Stimulated activated CD4-positive, alpha-beta T cell treated with anti-CD3 and anti-CD28 coated beads, Interleukin-15, amount 100 ng/mL, for 24 hours (primary cell): ENCODE data around the gene RGS9.
"Not testable (repeated sequence)": the region's sequence is repeated elsewhere in the genome, so short reads cannot be mapped to it uniquely, and the experiment has no call there.

Experiments used
- DNase-seq: peaks from one replicate; pipeline ENCODE4 v3.0.0-alpha.2; 2020

The RGS9 gene

DNA sequence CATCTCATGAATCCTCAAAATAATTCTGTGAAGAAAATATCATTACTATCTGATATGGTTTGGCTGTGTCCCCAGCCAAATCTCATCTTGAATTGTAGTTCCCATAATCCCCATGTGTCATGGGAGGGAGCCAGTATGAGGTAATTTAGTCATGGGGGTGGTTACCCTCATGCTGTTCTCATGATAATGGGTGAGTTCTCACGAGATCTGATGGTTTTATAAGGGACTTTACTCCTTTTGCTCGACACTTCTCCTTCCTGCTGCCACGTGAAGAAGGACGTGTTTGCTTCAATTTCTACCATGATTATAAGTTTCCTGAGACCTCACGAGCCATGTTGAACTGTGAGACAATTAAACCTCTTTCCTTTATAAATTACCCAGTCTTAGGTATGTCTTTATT is 20.7 kb upstream of the RGS9 start:
- not testable (repeated sequence) for DNase-seq

DNA sequence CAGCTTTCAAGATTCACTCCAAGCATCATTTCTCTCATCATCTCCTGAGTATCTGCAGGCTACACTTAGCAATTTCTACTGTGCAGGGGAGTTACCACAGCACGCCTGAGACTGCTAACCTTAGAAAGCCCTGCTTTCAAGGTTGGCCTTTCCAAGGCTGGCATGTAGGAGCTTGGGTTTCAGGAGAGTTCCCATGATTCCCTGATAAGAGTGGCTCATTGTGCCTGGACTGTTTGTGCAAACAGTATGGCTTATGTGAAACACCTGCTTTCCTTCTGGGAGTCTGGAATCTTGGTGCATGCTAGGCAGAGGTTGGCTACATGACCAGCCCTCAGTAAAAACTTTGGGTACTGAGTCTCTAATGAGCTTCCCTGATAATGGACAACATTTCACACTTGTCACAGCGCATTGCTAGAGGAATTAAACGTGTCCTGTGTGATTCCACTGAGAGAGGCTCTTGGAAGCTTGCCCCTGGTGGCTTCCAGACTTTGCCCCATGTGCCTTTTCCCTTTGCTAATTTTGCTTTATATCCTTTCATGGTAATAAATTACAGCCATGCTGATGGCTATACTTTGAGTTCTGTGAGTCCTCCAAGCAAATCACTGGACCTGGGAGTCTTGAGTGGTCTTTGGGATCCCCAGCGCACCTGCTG is 19.7 kb upstream of the RGS9 start:
- no peak for DNase-seq

DNA sequence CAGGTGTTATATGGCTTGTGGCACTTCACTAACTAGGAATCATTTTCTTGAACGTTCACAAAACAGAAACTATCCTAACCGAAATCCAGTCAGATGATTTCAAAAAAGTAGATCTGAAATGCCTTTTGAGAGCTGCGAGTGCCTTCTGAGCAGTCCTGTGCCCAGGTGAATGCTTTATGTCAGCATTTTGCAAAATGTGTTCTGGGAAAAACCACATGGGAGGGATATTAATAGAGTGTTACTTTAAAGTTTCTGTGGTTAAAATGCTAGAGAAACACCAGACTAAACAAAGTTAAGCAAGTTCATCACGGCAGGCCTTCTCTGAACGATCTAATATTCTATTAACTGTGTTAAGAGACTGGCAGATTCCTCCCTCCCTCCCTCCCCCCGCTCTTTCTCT is 15.8 kb upstream of the RGS9 start:
- DNase-seq, result no peak

DNA sequence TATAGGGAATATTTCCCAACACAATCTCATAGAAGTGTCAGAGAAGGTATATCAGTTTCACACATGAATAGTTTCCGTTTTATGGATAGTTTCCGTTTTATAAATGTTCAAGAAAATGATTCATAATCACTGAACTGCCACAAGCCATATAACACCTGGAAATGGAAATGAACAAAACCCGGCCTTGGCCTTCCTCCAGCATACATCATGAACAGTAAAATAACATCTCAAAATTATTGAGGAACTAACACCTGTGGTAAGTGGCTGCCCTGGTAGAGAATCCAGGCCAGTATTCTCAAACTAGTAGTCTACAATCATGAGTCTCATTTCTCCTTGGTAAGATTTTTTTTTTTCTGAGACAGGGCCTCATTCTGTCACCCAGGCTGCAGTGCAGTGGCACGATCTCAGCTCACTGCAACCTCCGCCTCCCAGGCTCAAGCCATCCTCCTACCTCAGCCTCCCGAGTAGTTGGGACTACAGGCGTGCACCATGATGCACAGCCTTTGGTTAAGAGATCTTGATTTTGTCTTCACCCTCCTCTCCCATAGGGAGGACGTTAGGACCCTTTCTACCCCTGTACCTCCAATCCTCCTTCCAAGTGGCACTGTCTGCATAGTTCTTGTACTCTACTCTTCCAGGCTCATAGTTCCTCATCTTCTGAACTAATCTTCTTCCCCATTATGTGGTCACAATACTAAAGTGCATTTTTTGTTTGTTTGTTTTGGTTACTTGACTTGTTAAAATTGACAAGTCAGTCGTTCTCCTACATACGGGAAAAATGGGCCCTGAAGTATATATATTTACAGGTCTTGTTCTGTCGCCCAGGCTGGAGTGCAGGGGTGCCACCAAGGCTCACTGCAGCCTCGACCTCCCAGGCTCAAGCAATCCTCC is 15.0 kb upstream of the RGS9 start:
- peak; percentile 75 for DNase-seq

DNA sequence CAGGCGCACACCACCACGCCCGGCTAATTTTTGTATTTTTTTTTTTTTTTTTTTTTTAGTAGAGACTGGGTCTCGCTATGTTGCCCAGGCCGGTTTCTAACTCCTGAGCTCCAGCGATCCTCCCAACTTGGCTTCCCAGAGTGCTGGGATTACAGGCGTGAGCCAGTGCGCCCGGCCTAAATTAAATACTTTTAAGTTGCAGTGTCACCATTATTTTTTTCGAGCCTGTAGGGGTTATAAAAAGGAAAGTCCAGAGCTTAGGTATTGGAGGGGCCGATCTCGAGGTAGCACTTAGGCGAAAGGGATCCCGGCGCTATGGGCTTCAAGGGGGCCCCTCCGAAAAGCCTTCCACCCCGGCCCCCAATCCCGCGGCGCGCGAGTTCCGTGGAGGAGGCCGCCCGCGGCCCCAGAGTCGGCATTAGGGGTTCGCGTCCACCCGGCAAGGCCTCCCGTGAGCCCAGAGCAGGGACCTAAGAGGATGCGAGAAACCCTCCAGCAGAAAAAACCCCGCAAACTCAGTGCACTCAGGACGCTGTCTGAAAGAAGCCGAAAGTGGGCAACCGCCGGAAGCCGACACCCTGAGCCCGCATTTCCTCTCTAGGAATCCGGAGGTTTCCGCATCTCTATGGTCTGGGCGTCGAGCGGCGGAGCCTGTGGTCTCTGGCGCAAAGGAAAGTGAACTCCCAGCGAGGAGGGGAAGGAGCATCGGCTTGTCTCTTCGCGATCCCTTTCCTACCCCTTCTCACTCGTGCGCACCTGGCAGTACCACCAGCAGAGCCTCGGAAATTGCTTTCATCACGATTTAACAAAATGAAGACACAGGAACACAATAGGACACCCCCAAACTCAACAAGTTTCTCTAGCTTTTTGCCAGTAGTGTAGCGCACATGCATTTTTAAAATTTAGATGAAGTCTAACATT is 14.1 kb upstream of the RGS9 start:
- peak; percentile 85 for DNase-seq

DNA sequence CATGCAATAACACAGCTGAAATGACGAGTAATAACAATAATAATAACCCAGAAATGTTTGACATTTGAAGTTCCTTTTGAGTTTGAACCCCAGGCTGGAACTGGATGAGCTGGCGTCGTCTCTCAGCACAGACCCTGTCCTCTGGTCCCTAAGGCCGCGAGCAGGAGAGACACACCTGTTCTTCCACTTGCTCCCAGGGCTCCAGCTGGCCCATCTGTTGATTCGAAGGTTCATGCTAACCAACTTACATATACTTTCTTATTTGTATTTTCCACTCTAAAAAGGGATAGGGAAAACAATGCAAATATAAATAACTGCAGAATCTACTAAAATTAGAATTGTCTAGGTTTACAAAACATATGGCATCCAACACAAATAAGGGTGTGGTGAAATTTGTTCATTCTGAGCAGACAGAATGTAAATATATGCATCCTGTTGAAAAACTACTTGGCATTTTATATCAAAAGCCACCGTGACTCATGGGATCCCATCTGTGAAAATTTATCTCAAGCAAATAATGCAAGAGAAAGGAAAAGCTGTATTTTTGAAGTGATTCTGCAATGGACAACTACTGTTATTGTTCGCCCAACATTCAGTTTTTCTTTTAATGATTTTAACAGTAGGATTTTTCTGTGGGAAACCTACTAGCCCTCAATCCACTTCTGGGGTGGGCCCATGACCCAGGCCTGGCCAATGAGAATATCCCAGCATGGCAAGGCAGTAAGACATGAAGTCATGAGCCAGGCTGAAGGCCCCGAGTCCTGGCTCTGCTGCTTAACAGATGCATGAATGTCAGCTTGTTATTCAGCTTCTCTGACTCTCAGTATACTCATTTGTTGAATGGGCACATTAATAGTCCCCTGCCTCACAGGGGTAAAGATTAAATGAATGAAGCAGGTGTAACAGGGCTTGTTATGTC is 13.2 kb upstream of the RGS9 start:
- DNase-seq, result no peak

DNA sequence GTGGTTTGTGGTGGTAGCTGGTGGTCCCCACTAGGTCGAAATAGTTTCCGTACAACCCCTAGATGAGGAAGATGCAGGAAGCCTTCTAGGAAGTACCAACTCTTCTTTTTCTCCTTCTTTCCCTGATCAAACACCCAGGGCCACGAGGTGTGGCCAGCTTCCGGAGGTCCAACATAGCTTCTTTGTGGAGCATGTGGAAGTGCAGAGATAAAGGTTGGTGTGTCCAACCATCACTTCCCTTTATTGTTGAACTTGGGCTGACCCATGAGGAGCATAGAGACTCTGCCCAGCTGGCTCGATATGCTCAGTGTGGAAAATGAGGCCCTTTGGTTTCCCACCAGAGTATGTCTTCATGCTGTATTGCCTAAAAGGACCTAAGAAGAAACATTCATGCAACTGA is 6.3 kb upstream of the RGS9 start:
- DNase-seq, result no peak

DNA sequence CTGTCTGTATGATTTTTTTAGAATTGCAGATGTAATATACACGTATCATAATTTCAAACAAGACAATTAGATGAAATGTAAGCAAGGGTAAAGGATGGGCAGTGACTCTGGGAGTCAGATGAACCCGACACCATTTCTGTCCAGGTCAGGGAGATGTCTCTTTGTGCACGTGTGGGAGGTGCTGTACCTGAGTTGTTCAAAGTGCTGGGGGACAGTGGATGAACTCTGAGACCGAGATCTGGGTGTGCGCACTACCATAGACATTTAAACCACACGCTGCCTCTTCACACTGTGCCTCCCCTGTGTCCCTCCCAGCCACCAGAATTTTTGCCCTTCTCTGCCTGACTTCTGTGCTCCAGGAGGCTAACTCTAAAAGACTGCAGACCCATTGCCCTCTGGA is 5.9 kb upstream of the RGS9 start:
- DNase-seq, result no peak

DNA sequence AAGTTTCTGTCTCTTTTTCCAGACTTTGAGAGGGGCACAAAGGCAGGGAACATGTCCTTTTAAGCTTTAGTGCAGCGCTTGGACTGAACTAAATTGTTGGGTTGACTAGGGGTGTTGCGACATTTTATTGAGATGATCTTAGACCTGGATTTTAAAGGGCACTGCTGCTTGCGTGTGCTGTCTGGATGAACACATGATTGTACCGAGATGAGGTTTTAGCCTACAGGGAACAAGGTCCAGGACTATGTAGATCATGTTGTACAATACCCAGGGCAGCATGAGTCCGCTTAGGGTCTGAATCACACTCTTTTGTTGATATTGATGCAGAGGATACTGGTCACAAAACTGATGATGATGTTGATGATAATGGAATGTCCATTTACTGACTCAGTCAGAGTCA is 5.2 kb upstream of the RGS9 start:
- DNase-seq, result no peak

DNA sequence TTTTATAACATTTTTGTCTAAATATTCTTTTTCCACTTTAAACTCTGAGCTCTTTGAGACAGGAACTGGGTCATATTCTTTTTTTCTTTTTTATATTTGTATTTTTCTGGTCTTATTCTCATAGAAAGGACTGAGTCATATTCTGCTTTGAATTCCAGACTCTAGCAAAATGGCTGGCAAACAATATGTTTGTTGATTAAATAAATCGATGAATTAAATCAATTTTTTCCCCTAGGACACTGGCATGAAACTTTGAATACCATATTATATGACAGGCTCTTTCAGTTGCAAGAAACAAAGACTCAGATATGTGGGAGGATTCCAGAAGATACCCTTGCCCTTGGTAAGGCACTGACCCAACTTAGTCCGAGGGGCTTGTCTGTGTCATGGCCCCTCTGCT is 3.1 kb upstream of the RGS9 start:
- DNase-seq, result no peak

DNA sequence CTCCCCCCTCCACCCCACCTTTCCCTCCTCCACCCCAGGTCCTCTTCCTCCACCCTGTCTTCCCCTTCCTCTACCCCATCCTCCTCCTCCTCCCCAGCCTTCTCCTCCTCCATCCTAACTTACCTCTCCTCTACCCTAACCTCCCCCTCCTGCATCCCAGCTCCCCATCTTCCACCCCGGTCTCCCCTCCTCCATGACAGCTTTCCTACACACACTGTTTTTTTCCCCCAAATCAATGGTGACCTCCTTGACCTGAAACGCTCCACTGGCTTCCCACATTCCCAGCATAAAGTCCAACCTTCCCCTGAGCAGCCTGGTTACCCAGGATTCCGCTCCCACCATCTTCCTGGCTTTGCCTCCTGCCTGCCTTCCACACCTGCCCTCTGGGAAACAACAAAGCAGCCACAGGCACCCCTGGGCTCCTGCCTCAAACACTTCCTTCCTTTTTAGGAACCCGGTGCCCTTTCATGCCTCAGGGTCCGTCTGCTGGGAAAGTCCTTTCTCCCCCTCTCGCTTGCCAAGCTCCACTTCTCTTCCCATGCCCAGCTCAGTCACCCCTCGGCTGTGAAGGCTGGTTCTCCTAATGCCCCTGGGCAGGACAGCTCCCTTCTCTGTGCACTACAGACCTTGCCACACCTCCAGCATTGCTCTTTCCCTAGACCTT is 2.1 kb downstream of the RGS9 start:
- DNase-seq, result no peak

DNA sequence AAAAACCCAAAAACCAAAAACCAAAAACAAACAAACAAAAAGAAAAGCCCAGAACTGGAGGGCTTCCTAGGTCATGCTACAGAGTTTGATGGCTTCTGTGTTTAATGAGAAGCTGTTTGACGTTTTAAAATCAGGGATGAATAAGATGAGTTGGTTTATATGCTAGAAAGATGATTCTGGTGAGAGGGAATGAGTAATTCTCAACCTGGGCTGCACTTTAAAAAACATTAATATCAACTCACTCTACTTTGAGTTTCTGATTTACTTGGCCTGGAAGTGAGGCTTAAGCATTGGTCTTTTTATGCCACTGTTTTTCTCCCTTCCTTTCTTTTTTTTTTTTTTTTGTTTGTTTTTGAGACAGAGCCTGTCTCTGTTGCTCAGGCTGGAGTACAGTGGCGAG is 5.1 kb downstream of the RGS9 start:
- DNase-seq, result no peak

DNA sequence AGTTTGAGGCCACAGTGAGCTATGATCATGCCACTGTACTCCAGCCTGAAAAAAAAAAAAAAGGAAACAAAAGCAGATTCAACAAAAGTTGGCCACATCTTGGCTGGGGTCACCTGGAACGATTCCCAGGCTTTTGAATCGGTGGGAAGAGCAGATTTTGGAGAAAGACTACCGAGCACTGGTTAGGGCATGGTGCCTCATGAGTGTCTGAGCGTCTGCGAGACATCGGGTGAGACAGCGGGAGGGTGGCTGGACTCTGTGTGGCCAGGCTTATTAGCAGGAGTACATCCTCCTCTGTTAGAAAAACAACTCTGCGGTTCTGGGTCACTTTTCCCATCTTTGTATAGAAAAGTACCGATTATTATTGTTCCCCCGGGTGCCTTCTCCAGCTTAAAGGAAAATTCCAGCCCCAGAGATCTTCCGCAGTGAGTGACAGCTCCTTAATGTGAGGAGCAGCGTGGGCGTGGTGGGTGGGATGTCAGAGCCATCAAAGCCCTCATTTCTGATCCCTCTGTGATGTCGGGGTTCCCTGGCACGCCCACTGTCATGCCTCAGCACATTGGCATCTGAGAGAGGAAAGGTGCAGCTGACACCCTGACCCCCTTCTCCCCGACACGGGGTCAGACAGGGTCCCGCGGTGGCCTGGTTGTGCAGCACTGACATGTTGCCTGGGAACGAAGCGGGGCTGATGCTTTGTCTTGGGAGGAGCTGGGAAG is 6.9 kb downstream of the RGS9 start:
- no peak for DNase-seq

DNA sequence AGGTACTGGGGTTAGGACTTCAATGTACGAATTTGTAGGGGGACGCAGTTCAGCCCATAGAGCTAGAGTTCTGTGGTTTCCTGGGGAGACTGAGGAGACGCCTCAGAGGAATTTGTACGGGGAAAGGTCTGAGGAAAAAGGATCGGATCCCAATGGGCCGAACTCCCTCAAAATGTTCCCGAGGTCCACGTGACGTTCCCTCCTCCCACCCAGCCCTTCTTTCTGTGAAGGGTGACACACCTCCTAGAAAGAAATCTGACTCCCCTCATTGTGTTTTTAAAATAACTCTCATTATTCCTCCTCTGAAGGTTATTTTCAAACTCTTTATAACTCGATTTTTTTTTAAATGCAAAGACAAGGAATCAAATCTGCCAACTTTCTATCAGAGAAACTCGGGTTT is 8.6 kb downstream of the RGS9 start:
- no peak for DNase-seq

DNA sequence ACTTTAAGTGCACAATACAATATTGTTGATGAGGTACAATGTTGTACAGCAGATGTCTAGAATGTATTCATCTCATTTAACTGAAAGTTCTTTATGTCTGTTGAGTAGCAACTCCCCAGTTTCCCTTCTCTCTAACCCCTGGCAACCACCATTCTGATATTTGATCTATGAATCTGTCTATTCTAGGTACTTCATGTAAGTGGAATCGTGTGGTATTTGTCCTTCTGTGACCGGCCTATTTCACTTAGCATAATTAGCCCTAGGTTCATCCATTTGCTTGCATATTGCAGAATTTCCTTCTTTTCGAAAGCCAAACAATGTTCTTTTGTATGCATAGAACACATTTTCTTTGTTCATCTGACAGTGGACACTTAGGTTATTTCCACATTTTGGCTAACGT is 10.8 kb downstream of the RGS9 start:
- no peak for DNase-seq

DNA sequence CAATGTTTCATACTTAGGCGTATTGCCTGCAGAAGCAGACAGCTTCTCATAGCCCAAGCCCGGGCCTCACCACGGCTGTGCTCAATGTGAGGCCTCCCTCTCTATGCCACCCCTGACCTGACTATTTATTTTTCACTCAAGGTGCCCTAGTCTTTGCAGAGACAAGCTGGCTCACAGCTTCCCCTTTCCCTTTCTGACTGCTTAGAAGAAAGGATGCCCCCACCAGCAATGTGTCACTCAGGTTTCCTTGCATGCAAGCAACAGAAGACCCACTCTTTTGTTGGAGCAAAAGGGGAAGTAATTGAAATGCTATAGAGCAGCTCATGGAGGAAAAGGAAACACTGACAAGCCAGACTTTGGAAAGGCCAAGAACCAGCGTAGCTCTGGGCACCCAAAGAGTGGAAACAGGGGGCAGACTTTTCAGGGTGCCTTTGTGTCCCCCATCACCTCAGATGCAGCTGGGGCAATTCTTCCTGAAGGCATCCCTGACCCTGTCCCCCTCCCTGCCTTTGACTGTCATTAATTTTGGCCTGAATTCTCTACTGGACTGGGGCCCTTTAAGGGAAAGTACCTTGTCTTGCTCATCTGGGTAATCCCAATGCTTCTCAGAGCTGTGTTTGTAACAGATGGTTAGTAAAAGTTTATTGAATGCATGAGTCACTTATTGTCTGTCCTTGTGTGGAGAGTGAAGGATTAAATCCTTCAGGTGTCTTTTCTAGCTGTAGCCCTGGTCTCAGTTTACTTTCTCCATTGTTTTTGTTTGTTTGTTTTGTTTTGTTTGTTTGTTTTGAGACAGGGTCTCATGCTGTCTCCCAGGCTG is 17.8 kb downstream of the RGS9 start:
- DNase-seq, result no peak

DNA sequence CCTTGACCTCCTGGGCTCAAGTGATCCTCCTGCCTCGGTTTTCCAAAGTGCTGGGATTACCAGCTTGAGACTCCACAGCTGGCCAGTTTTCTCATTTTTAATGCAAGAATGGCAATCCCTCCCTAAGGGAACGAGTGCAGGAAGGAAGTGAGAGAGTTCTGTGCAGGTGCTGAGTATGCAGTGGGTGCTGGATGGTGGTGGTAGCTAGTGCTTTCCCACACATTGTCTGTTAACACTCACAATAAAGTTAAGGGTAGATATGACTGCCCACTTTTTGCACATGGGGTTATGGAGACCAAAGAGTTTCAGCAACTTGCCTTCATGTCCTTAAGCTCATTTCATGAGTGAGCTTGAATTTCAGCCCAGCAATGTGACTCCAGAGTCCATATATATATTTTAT is 18.5 kb downstream of the RGS9 start:
- no peak for DNase-seq

DNA sequence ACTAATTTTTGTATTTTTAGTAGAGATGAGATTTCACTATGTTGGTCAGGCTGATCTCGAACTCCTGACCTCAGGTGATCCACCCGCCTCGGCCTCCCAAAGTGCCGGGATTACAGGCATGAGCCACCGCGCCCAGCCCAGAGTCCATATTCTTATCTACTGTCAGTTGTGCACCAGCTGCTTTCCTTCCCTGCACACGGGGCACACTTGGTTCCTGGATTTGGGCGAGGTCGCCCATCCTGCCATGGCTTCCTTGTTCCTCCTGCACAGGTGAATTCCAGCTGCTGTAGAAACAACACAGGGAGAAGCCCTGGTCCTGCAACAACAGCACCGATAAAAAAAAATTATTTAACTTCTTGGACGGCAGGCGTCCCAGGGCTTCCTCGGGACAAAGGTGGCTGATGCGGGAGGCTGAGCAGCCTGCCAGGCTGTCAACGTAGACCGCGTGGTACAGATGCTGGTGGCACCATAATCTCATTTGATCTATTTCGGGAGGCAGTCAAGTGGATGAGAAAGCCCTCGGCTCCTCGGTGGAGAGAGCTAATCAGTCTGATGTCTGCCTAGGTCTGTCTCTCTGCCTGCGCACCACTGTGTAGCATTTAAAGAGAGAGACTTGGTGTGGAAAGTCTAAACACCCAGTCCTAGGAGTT is 19.1 kb downstream of the RGS9 start:
- no peak for DNase-seq

DNA sequence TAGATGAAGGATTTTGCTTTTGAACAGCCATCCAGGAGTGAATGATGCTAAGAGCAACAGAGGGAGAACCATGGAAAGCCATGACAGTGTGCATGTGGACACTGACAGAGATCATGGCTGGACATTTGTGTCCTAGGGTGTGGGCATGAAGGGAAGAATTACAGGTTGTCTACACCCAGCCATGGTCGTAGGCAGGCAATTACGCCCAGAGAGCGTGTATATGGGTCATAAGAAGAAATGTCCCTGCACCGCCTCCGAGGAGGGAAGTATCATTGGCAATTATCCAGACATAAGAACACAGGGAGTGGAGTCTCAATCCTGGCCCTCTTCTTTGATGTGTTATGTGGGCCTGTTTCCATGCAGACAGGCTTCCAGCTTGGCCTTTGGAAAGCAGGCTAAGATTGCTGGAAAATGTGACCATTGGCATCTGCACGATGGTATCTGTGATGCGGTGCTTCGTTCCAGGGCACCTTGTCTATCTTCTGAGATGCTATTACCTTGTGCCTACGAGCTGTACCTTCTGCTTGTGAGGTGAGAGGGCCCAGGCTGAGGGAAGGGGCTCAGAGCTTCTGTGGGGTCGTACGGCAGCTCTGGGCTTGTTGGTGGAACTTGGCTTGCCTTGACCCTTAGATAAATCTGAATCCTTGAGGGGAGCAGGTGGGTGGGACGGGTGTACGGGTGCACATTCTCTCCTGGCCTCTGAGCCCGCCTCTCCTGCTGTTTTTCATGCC is 19.8 kb downstream of the RGS9 start:
- DNase-seq, result no peak
